Gastroesophageal sphincter (tissue), 4 donors: Measurements from ENCODE around the gene C10orf90. TPM values are rescaled to one million over a fixed set of nuclear protein-coding genes. Genes with fewer than 3 reads are reported as not detected.

Experiments
- ATAC-seq: fragments of 150-250 bp; one replicate; pipeline ENCODE4 v1.9.1; 2016; ENCODE audit warnings: mild to moderate bottlenecking, moderate library complexity
- H3K27ac ChIP-seq, 4 donors: fragments of 200-600 bp; sonication (generic) in 3 of 4; 1 replicate in 3 of 4; 2 replicates in 1 of 4; pipeline ENCODE4 v1.5.1; 2016 to 2019
- H3K27me3 ChIP-seq: fragments of 200-600 bp; sonication (generic); one replicate; pipeline ENCODE4 v1.5.1; 2019
- H3K36me3 ChIP-seq, 2 donors: fragments of 200-600 bp; sonication (generic); one replicate each; pipeline ENCODE4 v1.5.1; 2019; ENCODE audit warnings: control low read depth in 1 of 2
- H3K4me1 ChIP-seq, 3 donors: fragments of 200-600 bp; sonication (generic); 1 replicate in 2 of 3; 2 replicates in 1 of 3; pipeline ENCODE4 v1.5.1; 2016 to 2019; ENCODE audit warnings: control low read depth in 2 of 3
- H3K4me3 ChIP-seq, 2 donors: fragments of 200-600 bp; sonication (generic); one replicate each; pipeline ENCODE4 v1.5.1; 2019; ENCODE audit warnings: mild to moderate bottlenecking in 1 of 2, moderate library complexity in 1 of 2
- H3K9me3 ChIP-seq, 3 donors: fragments of 200-600 bp; sonication (generic); one replicate each; pipeline ENCODE4 v1.5.1; 2017 to 2019; ENCODE audit warnings: control low read depth in 2 of 3
- EP300 ChIP-seq: sonication (generic); formaldehyde crosslinking; IDR thresholded peaks from one replicate; pipeline ENCODE4 v1.6.1; 2017; ENCODE audit warnings: antibody characterized with exemption, mild to moderate bottlenecking
- POLR2A ChIP-seq, 2 donors: fragments of 450-650 bp; IDR thresholded peaks; one replicate each; pipeline ENCODE4 v1.6.1; 2017; ENCODE audit warnings: antibody characterized with exemption in 2 of 2, mild to moderate bottlenecking in 2 of 2, moderate library complexity in 1 of 2
- POLR2AphosphoS5 ChIP-seq: sonication (generic); formaldehyde crosslinking; IDR thresholded peaks from one replicate; pipeline ENCODE4 v1.6.1; 2017; ENCODE audit warnings: antibody characterized with exemption
- WGBS, 2 donors: methylation state at CpG; one replicate each; pipeline ENCODE4 v1.1.5; 2018; ENCODE audit warnings: low coverage in 1 of 2; 5-methylcytosine and 5-hydroxymethylcytosine counted together
- total RNA-seq, 4 donors: library from RNA; depleted of rRNA; stranded (reverse); fragments of >200 nt; gene quantifications; one replicate each; pipeline ENCODE4 v1.1.0, GENCODE V29; 2016
- TF ChIP-seq, protein P1 (sequence below), 4 experiments: fragments of 200-600 bp in 2 of 4; fragments of 450-650 bp in 2 of 4; sonication (generic) in 1 of 4; IDR thresholded peaks; one replicate each; pipeline ENCODE4 v1.5.1; 2017 to 2019; ENCODE audit warnings: antibody characterized with exemption in 4 of 4, mild to moderate bottlenecking in 2 of 4, moderate library complexity in 2 of 4

Gene C10orf90
- total RNA-seq, 4 donors from 2014 or later: not detected

DNA sequence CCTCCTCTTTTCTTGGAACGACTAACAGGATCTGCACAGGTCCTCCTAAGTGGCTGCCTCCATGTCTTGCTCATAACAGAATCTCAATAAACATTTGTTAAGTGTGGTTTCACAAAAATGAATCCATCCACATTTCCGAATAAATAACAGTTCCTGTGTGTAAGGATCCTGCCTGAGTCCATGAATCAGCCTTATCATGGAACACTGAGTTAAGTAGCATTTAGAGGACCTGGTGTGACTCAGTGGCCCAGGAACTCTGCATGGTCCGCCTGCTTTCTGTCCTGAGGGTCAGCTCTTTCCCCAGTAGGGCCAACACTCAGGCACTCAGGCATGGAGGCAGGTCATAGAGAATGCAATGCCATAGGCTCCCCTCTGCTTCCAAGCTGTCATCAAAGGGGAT lies 15.8 kb upstream of the C10orf90 start:
- 56 to 60% methylated on average over 1 of the region's 3 CpGs for WGBS, 2 donors
- peaks cover 7% of the 10 kb centered on the region for H3K27me3 ChIP-seq
- TF ChIP-seq, protein P1, sequence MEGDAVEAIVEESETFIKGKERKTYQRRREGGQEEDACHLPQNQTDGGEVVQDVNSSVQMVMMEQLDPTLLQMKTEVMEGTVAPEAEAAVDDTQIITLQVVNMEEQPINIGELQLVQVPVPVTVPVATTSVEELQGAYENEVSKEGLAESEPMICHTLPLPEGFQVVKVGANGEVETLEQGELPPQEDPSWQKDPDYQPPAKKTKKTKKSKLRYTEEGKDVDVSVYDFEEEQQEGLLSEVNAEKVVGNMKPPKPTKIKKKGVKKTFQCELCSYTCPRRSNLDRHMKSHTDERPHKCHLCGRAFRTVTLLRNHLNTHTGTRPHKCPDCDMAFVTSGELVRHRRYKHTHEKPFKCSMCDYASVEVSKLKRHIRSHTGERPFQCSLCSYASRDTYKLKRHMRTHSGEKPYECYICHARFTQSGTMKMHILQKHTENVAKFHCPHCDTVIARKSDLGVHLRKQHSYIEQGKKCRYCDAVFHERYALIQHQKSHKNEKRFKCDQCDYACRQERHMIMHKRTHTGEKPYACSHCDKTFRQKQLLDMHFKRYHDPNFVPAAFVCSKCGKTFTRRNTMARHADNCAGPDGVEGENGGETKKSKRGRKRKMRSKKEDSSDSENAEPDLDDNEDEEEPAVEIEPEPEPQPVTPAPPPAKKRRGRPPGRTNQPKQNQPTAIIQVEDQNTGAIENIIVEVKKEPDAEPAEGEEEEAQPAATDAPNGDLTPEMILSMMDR (IDR thresholded peaks at IDR 0.05): no peak
- TF ChIP-seq EP300: no peak
- no peak for TF ChIP-seq POLR2A (IDR thresholded peaks at IDR 0.05)
- no peak for TF ChIP-seq POLR2AphosphoS5
- no peaks in the 10 kb centered on the region for H3K4me1 ChIP-seq
- H3K9me3 ChIP-seq: peaks cover 0 to 3% (median 0%) of the 10 kb centered on the region in 3 donors
- no peaks in the 10 kb centered on the region for H3K36me3 ChIP-seq
- no peak overlapping the region for H3K27ac ChIP-seq
- no peak overlapping the region for H3K4me3 ChIP-seq
- ATAC-seq: no peak

DNA sequence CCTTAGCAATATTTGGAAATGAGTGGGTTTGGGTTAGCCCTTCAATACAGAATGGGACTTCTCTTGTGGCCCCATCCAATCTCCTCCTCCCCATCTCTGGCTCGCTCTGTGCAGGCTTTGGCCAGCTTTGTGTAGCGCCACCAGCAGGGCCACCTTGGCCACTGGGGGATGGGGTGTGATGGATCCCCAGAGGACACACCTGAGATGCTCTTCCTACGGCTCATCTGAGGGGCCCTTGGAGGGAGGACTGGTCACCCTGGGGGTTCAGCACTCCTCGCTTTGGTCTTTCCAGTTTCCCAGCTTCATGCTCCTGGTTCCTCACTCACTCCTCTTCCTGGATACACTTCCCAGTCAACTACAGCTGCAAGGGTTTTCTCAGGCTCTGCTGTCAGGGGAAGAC lies 15.3 kb upstream of the C10orf90 start:
- no peaks in the 10 kb centered on the region for H3K4me1 ChIP-seq
- no peak overlapping the region for H3K27ac ChIP-seq
- no peaks in the 10 kb centered on the region for H3K36me3 ChIP-seq
- no peak for ATAC-seq
- no peak overlapping the region for H3K4me3 ChIP-seq
- TF ChIP-seq EP300 (no peak), POLR2A (IDR thresholded peaks at IDR 0.05) (no peak), POLR2AphosphoS5 (no peak)
- TF ChIP-seq, protein P1 (IDR thresholded peaks at IDR 0.05): no peak
- WGBS, 2 donors: no CpG with 5 or more reads among the region's 4 CpGs
- H3K9me3 ChIP-seq: no peaks in the 10 kb centered on the region
- peaks cover 7% of the 10 kb centered on the region for H3K27me3 ChIP-seq

GRCh38 chr10:126684171-126684745 lies 13.8 kb upstream of the C10orf90 start:
- no peaks in the 10 kb centered on the region for H3K36me3 ChIP-seq
- 81 to 86% methylated on average over 1 to 3 of the region's 3 CpGs for whole genome bisulfite sequencing, 2 donors
- TF ChIP-seq POLR2A (IDR thresholded peaks at IDR 0.05) (no peak), POLR2AphosphoS5 (no peak), EP300 (no peak)
- TF ChIP-seq, protein P1 (IDR thresholded peaks at IDR 0.05): no peak
- H3K4me1 ChIP-seq: no peaks in the 10 kb centered on the region
- peaks cover 7% of the 10 kb centered on the region for H3K27me3 ChIP-seq
- H3K4me3 ChIP-seq: no peak overlapping the region
- ATAC-seq: no peak
- no peak overlapping the region for H3K27ac ChIP-seq
- H3K9me3 ChIP-seq: no peaks in the 10 kb centered on the region

- no CpG with 5 or more reads among the region's 1 CpG for WGBS, 2 donors
- Histone ChIP-seq H3K9me3 (no peaks in the 10 kb centered on the region), H3K27ac (no peak overlapping the region), H3K36me3 (no peaks in the 10 kb centered on the region), H3K27me3 (peaks cover 7% of the 10 kb centered on the region), H3K4me3 (no peak overlapping the region), H3K4me1 (no peaks in the 10 kb centered on the region)
- TF ChIP-seq EP300 (no peak), POLR2A (IDR thresholded peaks at IDR 0.05) (no peak), POLR2AphosphoS5 (no peak)
- TF ChIP-seq, protein P1 (IDR thresholded peaks at IDR 0.05): no peak
- ATAC-seq: no peak
Observed at GRCh38 chr10:126683466-126683865, 13.0 kb upstream of the C10orf90 start.

GRCh38 chr10:126675656-126676438 lies 5.4 kb upstream of the C10orf90 start:
- H3K27ac ChIP-seq: no peak overlapping the region
- H3K36me3 ChIP-seq: no peaks in the 10 kb centered on the region
- no peak overlapping the region for H3K4me3 ChIP-seq
- TF ChIP-seq POLR2A (IDR thresholded peaks at IDR 0.05): no peak
- no peak for TF ChIP-seq POLR2AphosphoS5
- no peak for TF ChIP-seq EP300
- TF ChIP-seq, protein P1 (IDR thresholded peaks at IDR 0.05): no peak
- H3K9me3 ChIP-seq: no peaks in the 10 kb centered on the region
- 83 to 86% methylated on average over 4 to 7 of the region's 7 CpGs for WGBS, 2 donors
- ATAC-seq: no peak
- H3K27me3 ChIP-seq: peaks cover 3% of the 10 kb centered on the region
- no peaks in the 10 kb centered on the region for H3K4me1 ChIP-seq
